Measurements from ENCODE around the gene CRIP1.

The CRIP1 gene

GRCh38 chr14:105481886-105482457 is 4.7 kb upstream of the CRIP1 start:
- peak overlapping the region; percentile 75 for H3K4me3 ChIP-seq (ENCODE audit: low read length)
- no peaks in the 10 kb centered on the region for H3K9me3 ChIP-seq (ENCODE audit: insufficient read depth, low read length)
- no peak overlapping the region for H3K27ac ChIP-seq (ENCODE audit: low read length)
- H3K79me2 ChIP-seq (ENCODE audit: low read length), result no peaks in the 10 kb centered on the region
- H3K27me3 ChIP-seq (ENCODE audit: low read depth, low read length), result peaks cover 25% of the 10 kb centered on the region
- TF ChIP-seq EZH2phosphoT487 (IDR thresholded peaks at IDR 0.05; ENCODE audit: low read depth), result no peak
- TF ChIP-seq, protein P1, sequence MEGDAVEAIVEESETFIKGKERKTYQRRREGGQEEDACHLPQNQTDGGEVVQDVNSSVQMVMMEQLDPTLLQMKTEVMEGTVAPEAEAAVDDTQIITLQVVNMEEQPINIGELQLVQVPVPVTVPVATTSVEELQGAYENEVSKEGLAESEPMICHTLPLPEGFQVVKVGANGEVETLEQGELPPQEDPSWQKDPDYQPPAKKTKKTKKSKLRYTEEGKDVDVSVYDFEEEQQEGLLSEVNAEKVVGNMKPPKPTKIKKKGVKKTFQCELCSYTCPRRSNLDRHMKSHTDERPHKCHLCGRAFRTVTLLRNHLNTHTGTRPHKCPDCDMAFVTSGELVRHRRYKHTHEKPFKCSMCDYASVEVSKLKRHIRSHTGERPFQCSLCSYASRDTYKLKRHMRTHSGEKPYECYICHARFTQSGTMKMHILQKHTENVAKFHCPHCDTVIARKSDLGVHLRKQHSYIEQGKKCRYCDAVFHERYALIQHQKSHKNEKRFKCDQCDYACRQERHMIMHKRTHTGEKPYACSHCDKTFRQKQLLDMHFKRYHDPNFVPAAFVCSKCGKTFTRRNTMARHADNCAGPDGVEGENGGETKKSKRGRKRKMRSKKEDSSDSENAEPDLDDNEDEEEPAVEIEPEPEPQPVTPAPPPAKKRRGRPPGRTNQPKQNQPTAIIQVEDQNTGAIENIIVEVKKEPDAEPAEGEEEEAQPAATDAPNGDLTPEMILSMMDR (IDR thresholded peaks at IDR 0.05; ENCODE audit: low read depth, low read length), result peak; percentile 18
- peaks cover 26% of the 10 kb centered on the region for H3K4me1 ChIP-seq (ENCODE audit: low read length)
- no peaks in the 10 kb centered on the region for H4K20me1 ChIP-seq (ENCODE audit: insufficient read depth, low read length)
- peak overlapping the region; percentile 26; the same call in 1 of the 2 replicates for H3K9ac ChIP-seq (ENCODE audit: low read length)
- no peak overlapping the region for H2AFZ ChIP-seq (ENCODE audit: low read depth, low read length)
- H3K36me3 ChIP-seq (replicated peaks; ENCODE audit: low read depth, low read length), result no peaks in the 10 kb centered on the region
- peak overlapping the region; percentile 93 for H3K4me2 ChIP-seq (ENCODE audit: low read length)

GRCh38 chr14:105482486-105483110 is 4.1 kb upstream of the CRIP1 start:
- peaks cover 25% of the 10 kb centered on the region for H3K27me3 ChIP-seq (ENCODE audit: low read depth, low read length)

DNA sequence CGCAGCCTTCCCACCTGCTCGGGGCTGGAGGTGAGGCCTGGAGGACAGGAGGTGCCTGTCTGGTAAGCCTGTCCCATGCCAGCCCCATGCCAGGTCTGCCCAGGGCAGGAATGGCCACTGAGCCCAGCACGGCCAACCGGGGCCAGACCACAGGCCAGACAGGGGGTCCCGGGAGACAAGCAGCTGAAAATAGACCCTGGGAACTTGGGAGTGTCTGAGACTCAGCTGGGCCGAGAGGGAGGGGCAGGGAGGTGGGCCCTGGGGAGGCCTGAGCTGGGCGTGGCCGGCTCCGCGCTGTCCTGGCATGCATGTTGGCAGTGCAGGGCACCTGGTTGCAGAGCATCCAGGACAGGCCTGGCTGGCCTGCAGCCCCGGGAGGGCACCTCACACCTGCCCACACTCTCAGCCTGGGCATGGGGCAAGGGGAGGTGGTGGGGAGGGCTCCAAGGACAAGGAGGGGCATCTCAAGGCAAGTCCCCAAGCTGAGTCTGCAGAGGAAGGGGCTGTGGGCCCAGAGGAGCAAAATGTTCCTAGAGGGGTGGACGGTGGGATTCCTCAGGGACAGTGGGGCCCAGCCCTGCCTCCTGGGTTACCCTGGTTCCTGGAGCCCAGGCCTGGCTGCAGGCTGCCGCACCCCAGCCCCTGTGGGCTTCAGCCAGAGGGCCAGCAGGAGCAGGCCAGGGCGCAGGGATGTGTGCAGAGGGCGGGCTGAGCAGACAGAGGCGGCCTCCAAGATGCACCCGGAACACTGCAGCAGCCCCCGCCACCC is 3.2 kb upstream of the CRIP1 start:
- Histone ChIP-seq H3K4me2 (ENCODE audit: low read length) (no peak overlapping the region), H3K9ac (ENCODE audit: low read length) (no peak overlapping the region), H3K9me3 (ENCODE audit: insufficient read depth, low read length) (no peaks in the 10 kb centered on the region), H3K36me3 (replicated peaks; ENCODE audit: low read depth, low read length) (no peaks in the 10 kb centered on the region), H3K79me2 (ENCODE audit: low read length) (peaks cover 2% of the 10 kb centered on the region; the same call in 1 of the 2 replicates), H3K4me3 (ENCODE audit: low read length) (no peak overlapping the region), H4K20me1 (ENCODE audit: insufficient read depth, low read length) (no peaks in the 10 kb centered on the region), H2AFZ (ENCODE audit: low read depth, low read length) (no peak overlapping the region), H3K4me1 (ENCODE audit: low read length) (peaks cover 28% of the 10 kb centered on the region), H3K27ac (ENCODE audit: low read length) (no peak overlapping the region), H3K27me3 (ENCODE audit: low read depth, low read length) (peaks cover 18% of the 10 kb centered on the region)
- TF ChIP-seq, protein P1 (IDR thresholded peaks at IDR 0.05; ENCODE audit: low read depth, low read length), result no peak
- no peak for TF ChIP-seq EZH2phosphoT487 (IDR thresholded peaks at IDR 0.05; ENCODE audit: low read depth)

More at GRCh38 chr14:105482486-105483110, 4.1 kb upstream of the CRIP1 start:
- 0 out of 2 replicates have a peak overlapping the region, but pooled peaks have one; percentile 93 for H3K4me2 ChIP-seq (ENCODE audit: low read length)
- H3K4me1 ChIP-seq (ENCODE audit: low read length), result peaks cover 26% of the 10 kb centered on the region
- H3K27ac ChIP-seq (ENCODE audit: low read length), result no peak overlapping the region
- no peak overlapping the region for H3K4me3 ChIP-seq (ENCODE audit: low read length)
- TF ChIP-seq, protein P1 (IDR thresholded peaks at IDR 0.05; ENCODE audit: low read depth, low read length), result no peak
- TF ChIP-seq EZH2phosphoT487 (IDR thresholded peaks at IDR 0.05; ENCODE audit: low read depth), result no peak
- H4K20me1 ChIP-seq (ENCODE audit: insufficient read depth, low read length), result no peaks in the 10 kb centered on the region
- H3K36me3 ChIP-seq (replicated peaks; ENCODE audit: low read depth, low read length), result no peaks in the 10 kb centered on the region
- no peaks in the 10 kb centered on the region; the same call in 1 of the 2 replicates for H3K79me2 ChIP-seq (ENCODE audit: low read length)
- H2AFZ ChIP-seq (ENCODE audit: low read depth, low read length), result no peak overlapping the region
- H3K9ac ChIP-seq (ENCODE audit: low read length), result no peak overlapping the region
- no peaks in the 10 kb centered on the region for H3K9me3 ChIP-seq (ENCODE audit: insufficient read depth, low read length)

Data from OCI-LY3 (cell line).